ENCODE data around the gene SIGLEC8. TPM values are rescaled to one million over a fixed set of nuclear protein-coding genes. Genes with fewer than 3 reads are reported as not detected.

The SIGLEC8 gene
- total RNA-seq, 1 donor, result 0.27 TPM

- no peak for DNase-seq (ENCODE audit: low read depth in 2 of 3, low spot score in 2 of 3)
These were observed 47.1 kb downstream of the SIGLEC8 start for GRCh38 chr19:51410950-51411748.

- DNase-seq (ENCODE audit: low read depth in 2 of 3, low spot score in 2 of 3), result peak in 2 of 3 donors; percentile 57 to 74
These were observed 50.6 kb downstream of the SIGLEC8 start for GRCh38 chr19:51407511-51408131.

- no peak for DNase-seq (ENCODE audit: low read depth in 2 of 3, low spot score in 2 of 3)
These were observed 56.1 kb downstream of the SIGLEC8 start for GRCh38 chr19:51402117-51402516.

Small RNA genes lying within 50 kb of the gene (small RNA-seq; reads per million reads assigned to genes)
- gene AC020914.3 (not detected), gene AC020914.5 (not detected)

Other genes starting within 250 kb of the SIGLEC8 start
- gene CD33, start 233.4 kb downstream of the SIGLEC8 start, total RNA-seq, result 9.2 TPM
- not detected for gene SIGLECL1, start 207.4 kb downstream of the SIGLEC8 start, total RNA-seq
- 1.1 TPM for gene IGLON5, start 146.8 kb downstream of the SIGLEC8 start, total RNA-seq
- gene VSIG10L, start 116.3 kb downstream of the SIGLEC8 start, total RNA-seq, result 0.81 TPM
- 162 TPM for gene ETFB, start 92.1 kb downstream of the SIGLEC8 start, total RNA-seq
- gene CLDND2, start 89.5 kb downstream of the SIGLEC8 start, total RNA-seq, result not detected
- gene NKG7, start 85.8 kb downstream of the SIGLEC8 start, total RNA-seq, result 24.0 TPM
- not detected for gene LIM2, start 70.5 kb downstream of the SIGLEC8 start, total RNA-seq
- 0.27 TPM for gene C19orf84, start 67.9 kb downstream of the SIGLEC8 start, total RNA-seq
- gene SIGLEC10, start 40.8 kb downstream of the SIGLEC8 start, total RNA-seq, result 6.7 TPM
- not detected for gene CEACAM18, start 20.1 kb upstream of the SIGLEC8 start, total RNA-seq
- gene SIGLEC12, start 43.3 kb upstream of the SIGLEC8 start, total RNA-seq, result 1.1 TPM
- gene SIGLEC6, start 73.2 kb upstream of the SIGLEC8 start, total RNA-seq, result 0.54 TPM
- gene ZNF175, start 112.8 kb upstream of the SIGLEC8 start, total RNA-seq, result 2.7 TPM
- 2.2 TPM for gene SIGLEC5, start 171.9 kb upstream of the SIGLEC8 start, total RNA-seq
- 2.7 TPM for gene SIGLEC14, start 188.4 kb upstream of the SIGLEC8 start, total RNA-seq
- gene SPACA6, start 234.9 kb upstream of the SIGLEC8 start, total RNA-seq, result 1.3 TPM

Data from hematopoietic multipotent progenitor cell (in vitro differentiated cells).